ENCODE data around the gene HSF5.

The HSF5 gene

GRCh38 chr17:58475985-58476384, 12.2 kb downstream of the HSF5 start:
- DNase-seq = no peak

DNA sequence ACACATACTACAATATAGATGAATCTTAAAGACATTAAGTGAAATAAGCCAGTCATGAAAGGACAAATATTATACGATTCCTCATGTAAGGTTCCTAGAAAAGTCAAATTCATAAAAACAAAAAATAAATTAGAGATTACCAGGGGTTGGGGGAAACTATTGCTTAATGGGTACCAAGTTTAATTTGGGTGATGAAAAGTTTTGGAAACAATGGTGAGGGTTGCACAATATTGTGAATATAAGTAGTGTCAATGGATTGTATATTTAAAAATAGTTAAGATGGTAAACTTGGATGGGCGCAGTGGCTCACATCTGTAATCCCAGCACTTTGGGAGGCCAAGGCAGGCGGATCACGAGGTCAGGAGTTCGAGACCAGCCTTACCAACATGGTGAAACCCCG, 17.9 kb downstream of the HSF5 start:
- DNase-seq = no peak

GRCh38 chr17:58468944-58469343, 19.3 kb downstream of the HSF5 start:
- DNase-seq = no peak

- no peak for DNase-seq
Observed at GRCh38 chr17:58455491-58455890, 32.7 kb downstream of the HSF5 start.

DNA sequence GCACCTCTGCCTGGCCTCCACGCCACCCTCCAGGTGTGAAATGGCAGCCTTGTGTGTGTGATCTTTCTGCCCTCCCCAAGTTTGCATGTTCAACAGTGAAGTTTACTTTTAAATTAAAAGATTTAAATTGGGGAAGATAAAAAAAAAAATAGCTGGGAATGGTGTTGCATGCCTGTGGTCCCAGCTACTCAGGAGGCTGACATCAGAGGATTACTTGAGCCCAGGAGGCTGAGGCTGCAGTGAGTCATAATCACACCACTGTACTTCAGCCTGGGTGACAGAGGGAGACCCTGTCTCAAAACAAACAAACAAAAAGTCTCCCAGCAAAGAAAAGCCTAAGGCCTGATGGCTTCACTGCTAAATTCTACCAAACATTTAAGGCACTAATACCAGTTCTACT, 35.5 kb downstream of the HSF5 start:
- DNase-seq = no peak

GRCh38 chr17:58447039-58447975, 40.9 kb downstream of the HSF5 start:
- DNase-seq = peak; percentile 66

- no peak for DNase-seq
Observed at GRCh38 chr17:58446086-58446485, 42.1 kb downstream of the HSF5 start.

- no peak for DNase-seq
Observed at GRCh38 chr17:58436805-58437239, 51.4 kb downstream of the HSF5 start.

DNA sequence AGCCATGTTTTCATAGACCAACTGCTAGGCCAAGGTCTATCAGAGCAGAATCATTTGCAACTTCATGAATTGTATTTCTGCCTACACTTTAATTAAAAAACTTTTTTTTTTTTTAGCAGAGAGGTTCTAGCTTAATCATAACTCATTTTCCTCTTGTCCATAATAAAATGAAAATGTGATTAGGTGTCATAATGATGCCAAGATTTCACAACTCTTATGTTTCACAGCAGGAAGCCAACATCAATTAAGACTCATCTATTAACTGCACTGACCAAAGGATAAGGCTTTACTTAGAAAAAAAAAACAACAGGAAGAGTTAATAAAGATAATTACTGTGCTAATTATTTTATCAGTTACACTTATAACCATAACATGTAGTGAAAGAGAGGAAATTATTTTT, 52.0 kb downstream of the HSF5 start:
- no peak for DNase-seq

DNA sequence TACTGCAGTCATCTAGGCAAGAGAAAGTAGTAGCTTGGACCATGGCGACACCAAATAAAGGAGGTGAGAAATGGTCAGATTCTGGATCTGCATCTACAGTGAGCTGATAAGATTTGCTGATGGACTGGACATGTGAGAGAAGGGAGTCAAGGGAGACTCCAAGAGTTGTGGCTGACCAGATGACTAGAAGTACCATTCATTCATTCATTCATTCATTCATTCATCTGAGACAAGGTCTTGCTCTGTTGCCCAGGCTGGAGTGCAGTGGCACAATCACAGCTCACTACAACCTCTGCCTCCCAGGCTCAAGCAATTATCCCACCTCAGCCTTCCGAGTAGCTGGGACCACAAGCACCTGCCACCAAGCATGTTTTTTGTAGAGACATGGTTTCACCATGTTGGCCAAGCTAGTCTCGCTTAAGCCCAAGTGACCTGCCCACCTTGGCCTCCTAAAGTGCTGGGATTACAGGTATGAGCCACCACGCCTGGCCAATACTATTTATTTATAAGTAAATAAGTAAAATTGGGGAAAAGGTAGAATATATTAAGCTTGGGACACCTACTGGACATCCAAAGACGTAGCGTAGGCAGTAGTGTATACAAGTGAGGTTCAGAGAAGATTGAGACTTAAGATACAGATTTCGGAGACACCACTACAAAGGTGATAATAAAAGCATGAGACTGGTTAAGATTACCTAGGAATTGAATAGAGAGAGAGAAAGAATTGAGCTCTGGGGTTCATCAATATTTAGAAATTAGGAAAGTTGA, 55.2 kb downstream of the HSF5 start:
- DNase-seq = no peak

DNA sequence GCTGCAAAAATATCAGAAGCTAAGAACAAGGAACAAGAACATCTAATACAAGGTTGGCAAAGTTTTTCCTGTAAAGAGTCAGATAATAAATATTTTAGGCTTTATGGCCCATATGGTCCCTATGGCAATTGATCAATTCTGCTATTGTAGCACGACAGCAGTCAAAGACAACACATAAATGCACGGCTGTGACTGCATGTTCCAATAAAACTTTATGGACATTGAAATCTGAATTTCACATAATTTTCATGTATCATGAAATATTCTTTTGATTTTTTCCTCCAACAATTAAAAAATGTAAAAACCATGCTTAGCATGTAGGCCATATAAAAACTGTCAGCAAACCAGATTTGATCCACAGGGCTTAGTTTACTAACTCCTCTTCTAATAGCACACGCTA, 60.4 kb downstream of the HSF5 start:
- no peak for DNase-seq

DNA sequence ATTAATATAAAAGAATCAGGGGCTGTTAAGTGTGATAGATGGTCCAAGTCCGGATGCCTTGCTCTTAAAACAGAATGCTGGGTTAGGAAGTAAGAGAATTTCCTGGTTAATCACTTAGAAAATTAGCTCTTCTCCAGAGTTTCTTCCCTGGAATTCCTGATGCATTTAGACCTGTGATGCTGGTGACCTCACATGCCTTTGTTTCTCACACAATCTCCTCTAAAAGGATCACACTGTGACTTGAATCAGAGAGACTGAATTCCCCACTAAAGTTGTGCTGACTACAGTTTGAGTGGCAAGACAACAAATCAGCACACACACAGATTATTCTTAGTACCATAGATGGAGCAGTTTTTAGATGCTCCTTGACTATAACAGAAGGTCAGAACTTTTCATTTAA, 66.5 kb downstream of the HSF5 start:
- no peak for DNase-seq

DNA sequence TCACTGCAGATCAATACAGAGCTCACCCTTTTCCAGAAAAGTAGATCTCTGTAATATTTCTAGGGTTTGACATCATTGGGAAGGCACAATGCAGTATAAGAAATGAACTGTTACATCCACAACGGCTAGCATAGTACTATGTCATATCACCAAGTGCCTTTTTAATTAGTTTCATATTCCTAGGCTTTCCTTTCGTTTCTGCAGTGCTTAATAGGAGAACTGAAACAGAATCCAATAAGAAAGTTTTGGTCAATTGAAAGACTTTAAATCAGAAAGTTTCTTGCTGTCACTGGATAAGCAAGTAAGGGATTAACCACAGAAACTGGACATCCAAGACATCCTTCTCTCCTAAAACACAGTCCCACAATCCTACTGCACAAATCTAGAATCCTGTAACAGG, 67.4 kb downstream of the HSF5 start:
- no peak for DNase-seq

- DNase-seq = peak; percentile 92
Observed at GRCh38 chr17:58417300-58418092, 70.7 kb downstream of the HSF5 start, which contains the start of gene RNF43. RNF43 (minus strand) TSS chr17:58417534; CDS start chr17:58415577, 1,957 bp downstream.

DNA sequence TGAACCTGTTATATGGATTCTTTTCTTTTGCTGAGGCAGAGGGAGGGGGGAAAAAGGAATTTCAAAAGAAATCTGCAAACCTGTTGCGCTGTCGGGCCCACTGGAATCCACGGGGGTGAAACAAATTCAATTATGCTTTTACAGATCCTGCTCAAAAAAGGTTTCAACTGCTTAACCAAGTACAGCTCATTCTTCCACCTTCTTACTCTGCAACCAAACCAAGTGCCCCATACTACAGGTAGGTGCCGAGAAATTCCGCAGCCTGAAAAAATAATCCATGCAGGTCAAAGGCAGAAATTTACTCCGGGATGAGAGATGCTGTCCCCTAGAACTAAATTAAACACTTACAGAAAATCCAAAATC, 71.3 kb downstream of the HSF5 start:
- DNase-seq = no peak

DNA sequence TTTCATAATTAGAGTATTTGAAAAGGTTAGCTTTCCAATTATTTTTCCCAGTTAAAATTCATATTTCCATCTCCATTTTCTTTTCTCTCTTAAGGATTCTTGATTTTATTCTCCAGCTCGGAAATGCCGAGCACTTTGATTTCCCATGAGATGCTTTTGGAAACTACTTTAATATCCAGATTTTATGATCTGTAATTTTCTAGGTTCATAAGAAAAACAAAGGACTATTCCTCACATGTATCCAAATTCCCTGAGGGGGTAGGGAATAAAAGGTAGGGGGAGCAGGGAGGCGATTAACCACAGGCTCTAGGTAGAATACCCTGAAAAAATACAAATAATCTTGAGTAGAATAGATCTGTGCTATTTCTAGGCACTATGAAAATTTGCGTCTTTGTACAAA, 71.8 kb downstream of the HSF5 start:
- no peak for DNase-seq

DNA sequence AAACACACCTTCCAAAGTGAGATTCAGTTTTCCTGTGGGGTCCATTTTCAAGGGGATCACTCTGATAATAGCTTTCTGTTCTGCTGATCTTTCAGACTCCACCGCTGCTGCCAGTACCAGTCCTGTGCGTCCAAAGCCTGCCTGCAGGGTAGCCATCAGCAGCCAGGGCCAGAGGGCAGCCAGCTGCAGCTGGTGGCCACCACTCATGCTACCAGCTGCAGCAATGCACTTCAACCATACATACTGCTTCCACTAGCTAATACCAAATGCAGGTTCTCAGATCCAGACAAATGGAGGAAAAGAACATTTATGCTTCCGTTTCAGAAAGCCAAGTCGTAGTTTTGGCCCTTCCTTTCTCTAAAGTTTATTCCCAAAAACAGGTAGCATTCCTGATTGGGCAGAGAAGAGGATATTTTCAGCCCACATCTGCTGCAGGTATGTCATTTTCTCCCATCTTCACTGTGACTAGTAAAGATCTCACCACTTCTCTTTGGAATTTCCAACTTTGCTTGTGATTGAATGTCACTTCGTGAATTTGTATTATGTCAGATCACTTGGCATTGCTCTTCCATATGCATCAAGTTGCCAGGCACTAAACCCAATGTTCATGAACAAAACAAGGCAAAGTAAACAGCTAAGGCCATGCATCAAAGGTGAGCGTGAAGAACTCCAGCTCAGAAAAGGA, 72.7 kb downstream of the HSF5 start:
- DNase-seq = no peak

DNA sequence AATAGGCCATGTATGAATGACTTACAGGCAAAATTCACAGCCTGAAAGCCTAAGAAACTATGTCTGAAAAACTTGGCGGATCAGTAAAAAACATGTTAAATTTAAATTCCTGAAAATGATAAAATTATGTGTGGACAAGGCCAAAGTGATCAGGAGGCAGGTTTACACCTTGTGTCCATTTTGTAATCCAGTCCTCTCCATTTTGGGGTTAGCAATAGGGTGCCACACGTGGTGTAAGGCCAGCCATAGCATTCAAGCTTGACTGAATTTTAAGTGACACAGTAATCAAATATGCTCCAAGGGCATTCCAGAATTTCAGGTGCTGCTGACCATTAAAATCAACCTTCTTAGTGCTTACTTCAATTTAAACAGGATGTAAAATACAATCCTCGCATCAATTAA, 73.6 kb downstream of the HSF5 start:
- DNase-seq = no peak

- DNase-seq = no peak
Observed at GRCh38 chr17:58413684-58414083, 74.5 kb downstream of the HSF5 start.

DNA sequence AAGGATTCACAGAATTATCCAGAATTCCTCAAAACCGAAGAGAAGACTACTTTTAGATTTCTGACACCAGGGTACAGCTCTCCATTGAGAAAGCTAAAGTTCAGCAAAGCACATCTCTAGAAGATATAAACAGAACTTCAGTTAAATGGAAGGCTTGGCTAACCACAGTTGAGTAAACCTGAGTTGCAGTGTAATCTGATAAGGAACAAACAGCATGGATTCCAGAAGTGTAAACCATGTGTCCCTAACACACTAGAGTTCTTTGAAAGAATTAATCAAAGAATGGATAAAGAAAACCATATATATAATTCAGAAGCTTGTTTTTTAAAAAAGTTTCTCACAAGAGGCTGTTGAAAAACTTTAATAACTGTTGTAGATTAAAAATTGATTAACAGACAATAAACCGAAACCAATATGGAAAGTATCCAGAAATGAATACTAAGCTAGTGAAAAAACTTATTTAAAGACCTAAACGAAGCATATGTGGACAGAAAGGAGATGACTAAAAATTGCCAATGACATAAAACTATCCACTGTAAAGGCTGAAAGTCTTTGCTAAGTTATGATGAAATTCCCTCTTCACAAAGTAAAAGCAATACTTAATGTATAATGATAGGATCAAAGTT, 75.1 kb downstream of the HSF5 start:
- DNase-seq = no peak

DNA sequence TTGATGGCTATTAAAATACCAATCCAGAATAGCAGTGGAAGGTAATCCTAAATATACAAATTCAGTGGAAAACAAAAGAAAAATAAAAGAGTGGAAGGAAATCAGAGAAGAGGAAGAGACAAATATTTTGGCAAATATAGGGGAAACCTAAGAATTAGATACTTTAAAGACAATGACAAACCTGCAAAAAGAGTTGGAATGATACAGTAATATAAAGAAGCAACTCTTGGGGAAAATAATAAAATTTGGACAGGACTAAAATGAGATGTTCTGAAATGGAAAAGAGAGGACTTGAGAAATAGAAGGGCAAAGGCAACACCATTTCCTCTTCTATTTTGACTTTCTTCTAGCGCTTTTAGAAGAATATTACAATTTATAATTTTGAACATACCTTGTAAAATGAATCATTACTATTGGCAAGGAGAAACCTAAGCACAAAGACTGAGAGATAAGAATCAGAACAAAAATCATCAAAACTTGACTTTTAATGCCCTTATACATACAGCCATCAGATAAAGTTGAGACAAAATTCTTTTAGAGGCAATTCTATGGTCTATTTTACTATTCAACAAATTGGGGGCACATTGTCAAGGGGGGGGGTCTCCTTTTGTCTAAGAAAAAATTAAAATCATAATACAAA, 76.0 kb downstream of the HSF5 start:
- no peak for DNase-seq
